ENCODE results near the gene AUNIP. TPM values are rescaled to one million over a fixed set of nuclear protein-coding genes. Genes with fewer than 3 reads are reported as not detected.

The AUNIP gene
- total RNA-seq, 4 donors from 2014 or later, result 0.26 to 0.89 (median 0.49) TPM; not detected in 1

GRCh38 chr1:25810341-25811299 lies 48.6 kb downstream of the AUNIP start:
- DNase-seq (ENCODE audit: low spot score in 2 of 2), result peak in 1 of 2 donors; percentile 82
- no peak overlapping the region for H3K4me3 ChIP-seq
- WGBS, result 37% methylated on average over 13 of the region's 21 CpGs
- H3K27ac ChIP-seq, result no peak overlapping the region
- H3K27me3 ChIP-seq, result no peaks in the 10 kb centered on the region
- H3K36me3 ChIP-seq, result peaks cover 70% of the 10 kb centered on the region
- no peaks in the 10 kb centered on the region for H3K9me3 ChIP-seq
- TF ChIP-seq EP300 (IDR thresholded peaks at IDR 0.05), result no peak
- peak; percentile 78 to 93 for TF ChIP-seq CTCF (IDR thresholded peaks at IDR 0.05)
- no peak for TF ChIP-seq POLR2A (IDR thresholded peaks at IDR 0.05)
- TF ChIP-seq POLR2AphosphoS5 (IDR thresholded peaks at IDR 0.05), result no peak
- H3K4me1 ChIP-seq, result peaks cover 42% of the 10 kb centered on the region

- Histone ChIP-seq H3K4me3 (no peak overlapping the region), H3K27me3 (no peaks in the 10 kb centered on the region), H3K36me3 (peaks cover 65% of the 10 kb centered on the region), H3K9me3 (no peaks in the 10 kb centered on the region), H3K4me1 (peaks cover 49% of the 10 kb centered on the region), H3K27ac (no peak overlapping the region)
- DNase-seq (ENCODE audit: low spot score in 2 of 2), result no peak
- 100% methylated on average over 2 of the region's 7 CpGs for WGBS
- no peak for TF ChIP-seq POLR2AphosphoS5 (IDR thresholded peaks at IDR 0.05)
- TF ChIP-seq POLR2A (IDR thresholded peaks at IDR 0.05), result no peak
- TF ChIP-seq CTCF (IDR thresholded peaks at IDR 0.05), result no peak
- TF ChIP-seq EP300 (IDR thresholded peaks at IDR 0.05), result no peak
These were observed 49.3 kb downstream of the AUNIP start for GRCh38 chr1:25809929-25810328.

- peaks cover 61% of the 10 kb centered on the region for H3K36me3 ChIP-seq
- H3K4me1 ChIP-seq, result peaks cover 54% of the 10 kb centered on the region
- H3K27ac ChIP-seq, result no peak overlapping the region
- no peaks in the 10 kb centered on the region for H3K27me3 ChIP-seq
- TF ChIP-seq POLR2A (IDR thresholded peaks at IDR 0.05) (no peak), POLR2AphosphoS5 (IDR thresholded peaks at IDR 0.05) (no peak), EP300 (IDR thresholded peaks at IDR 0.05) (no peak), CTCF (IDR thresholded peaks at IDR 0.05) (no peak)
- no peaks in the 10 kb centered on the region for H3K9me3 ChIP-seq
- no peak overlapping the region for H3K4me3 ChIP-seq
- 83% methylated on average over 13 of the region's 18 CpGs for WGBS
- no peak for DNase-seq (ENCODE audit: low spot score in 2 of 2)
These were observed 49.9 kb downstream of the AUNIP start for GRCh38 chr1:25809283-25809926.

GRCh38 chr1:25808481-25809244 lies 50.6 kb downstream of the AUNIP start:
- 97% methylated on average over 12 of the region's 34 CpGs for WGBS
- no peak overlapping the region for H3K4me3 ChIP-seq
- peaks cover 53% of the 10 kb centered on the region for H3K36me3 ChIP-seq
- peak overlapping the region; percentile 40 for H3K27ac ChIP-seq
- H3K27me3 ChIP-seq, result no peaks in the 10 kb centered on the region
- H3K9me3 ChIP-seq, result no peaks in the 10 kb centered on the region
- peaks cover 58% of the 10 kb centered on the region for H3K4me1 ChIP-seq
- TF ChIP-seq EP300 (IDR thresholded peaks at IDR 0.05) (no peak), POLR2A (IDR thresholded peaks at IDR 0.05) (no peak), CTCF (IDR thresholded peaks at IDR 0.05) (no peak), POLR2AphosphoS5 (IDR thresholded peaks at IDR 0.05) (no peak)
- DNase-seq (ENCODE audit: low spot score in 2 of 2), result no peak
